ENCODE measurements around the gene OR2T10.

- no peak for TF ChIP-seq CTCF (IDR thresholded peaks at IDR 0.05; ENCODE audit: extremely low read depth in 1 of 2, insufficient read depth in 1 of 2, low read depth in 1 of 2, low read length in 2 of 2)
- no peak for TF ChIP-seq POLR2AphosphoS5 (IDR thresholded peaks at IDR 0.05; ENCODE audit: insufficient read depth, low read depth, low read length)
- TF ChIP-seq JUN (IDR thresholded peaks at IDR 0.05; ENCODE audit: borderline replicate concordance, insufficient read depth, insufficient read length, low read depth) = no peak
- TF ChIP-seq MAX (IDR thresholded peaks at IDR 0.05; ENCODE audit: insufficient read depth, insufficient read length) = no peak
- TF ChIP-seq FOS (IDR thresholded peaks at IDR 0.05; ENCODE audit: borderline replicate concordance, insufficient read depth, low read length) = no peak
- no peak for TF ChIP-seq POLR2A (IDR thresholded peaks at IDR 0.05; ENCODE audit: low read depth, low read length)
Measured at GRCh38 chr1:248625166-248625565, 27.7 kb upstream of the OR2T10 start.

Data from endothelial cell of umbilical vein (primary cell).